Coronary artery (tissue), 2 donors: Measurements from ENCODE around the gene FANCC.

Experiments used
- DNase-seq: peaks from one replicate; pipeline ENCODE4 v3.0.0-alpha.2; 2017; ENCODE audit warnings: low spot score
- H3K27ac ChIP-seq, 2 donors: fragments of 200-600 bp; sonication (generic); one replicate each; pipeline ENCODE4 v1.5.1; 2016 to 2019
- H3K4me3 ChIP-seq: fragments of 200-600 bp; sonication (generic); 2 replicates; pipeline ENCODE4 v1.5.1; 2016; ENCODE audit warnings: mild to moderate bottlenecking, moderate library complexity
- CTCF ChIP-seq: fragments of 200-600 bp; sonication (generic); IDR thresholded peaks from one replicate; pipeline ENCODE4 v1.5.1; 2019; ENCODE audit warnings: antibody characterized with exemption

Gene FANCC

GRCh38 chr9:95099321-95100070, 218.0 kb downstream of the FANCC start:
- peak overlapping the region; percentile 22 to 81 for H3K27ac ChIP-seq
- TF ChIP-seq CTCF = no peak
- H3K4me3 ChIP-seq = no peak overlapping the region
- DNase-seq = no peak

- Histone ChIP-seq H3K4me3 (no peak overlapping the region), H3K27ac (peak overlapping the region; percentile 41 to 81)
- TF ChIP-seq CTCF = no peak
- no peak for DNase-seq
These were observed 219.1 kb downstream of the FANCC start for GRCh38 chr9:95098391-95098921.

GRCh38 chr9:95097279-95097678, 220.2 kb downstream of the FANCC start:
- DNase-seq = no peak
- no peak for TF ChIP-seq CTCF
- no peak overlapping the region for H3K4me3 ChIP-seq
- peak overlapping the region in 1 of 2 donors; percentile 81 for H3K27ac ChIP-seq

- no peak for TF ChIP-seq CTCF
- Histone ChIP-seq H3K4me3 (no peak overlapping the region), H3K27ac (peak overlapping the region in 1 of 2 donors; percentile 53)
- no peak for DNase-seq
These were observed 220.7 kb downstream of the FANCC start for GRCh38 chr9:95096807-95097206.

GRCh38 chr9:95096381-95096780, 221.1 kb downstream of the FANCC start:
- Histone ChIP-seq H3K4me3 (no peak overlapping the region), H3K27ac (peak overlapping the region; percentile 25 to 53)
- no peak for TF ChIP-seq CTCF
- DNase-seq = no peak

- no peak for DNase-seq
- TF ChIP-seq CTCF = no peak
- H3K27ac ChIP-seq = peak overlapping the region; percentile 25 to 53
- H3K4me3 ChIP-seq = no peak overlapping the region
These were observed 221.7 kb downstream of the FANCC start for GRCh38 chr9:95095641-95096355.
